GM18868 (cell line): ENCODE data around the gene GREM1.

Experiments
- ATAC-seq: cut with Tn5 transposase; IDR thresholded peaks from one replicate; pipeline ENCODE4 v1.9.1; 2021; ENCODE audit warnings: mild to moderate bottlenecking, moderate library complexity; ENCODE audit not compliant: unreplicated experiment

Gene GREM1

GRCh38 chr15:32778391-32779176, 60.8 kb downstream of the GREM1 start:
- ATAC-seq = no peak

GRCh38 chr15:32781781-32782180, 64.0 kb downstream of the GREM1 start:
- ATAC-seq = no peak

DNA sequence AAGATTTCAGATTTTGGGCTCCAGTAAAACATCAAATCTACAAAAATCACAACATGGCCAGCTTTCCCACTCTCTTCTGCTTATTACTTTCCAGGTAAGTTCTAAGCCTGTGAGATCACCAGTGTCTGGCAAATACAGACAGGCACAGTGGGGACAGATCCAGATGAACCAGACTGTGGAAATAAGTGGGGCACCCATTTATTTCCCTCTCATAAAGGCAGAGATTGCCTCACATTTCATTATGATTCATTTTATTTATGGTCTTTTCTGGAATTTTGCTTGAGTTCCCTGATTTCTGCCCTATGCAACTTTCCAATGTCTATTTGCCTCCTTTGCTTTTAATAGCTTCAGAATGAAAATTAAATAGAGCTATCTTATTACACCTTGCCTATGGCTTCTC, 66.8 kb downstream of the GREM1 start:
- ATAC-seq = no peak

GRCh38 chr15:32786906-32787305, 69.1 kb downstream of the GREM1 start:
- no peak for ATAC-seq

- ATAC-seq = no peak
Observed at GRCh38 chr15:32787949-32788348, 70.1 kb downstream of the GREM1 start.

- ATAC-seq = no peak
Observed at GRCh38 chr15:32790352-32790999, 72.7 kb downstream of the GREM1 start.

DNA sequence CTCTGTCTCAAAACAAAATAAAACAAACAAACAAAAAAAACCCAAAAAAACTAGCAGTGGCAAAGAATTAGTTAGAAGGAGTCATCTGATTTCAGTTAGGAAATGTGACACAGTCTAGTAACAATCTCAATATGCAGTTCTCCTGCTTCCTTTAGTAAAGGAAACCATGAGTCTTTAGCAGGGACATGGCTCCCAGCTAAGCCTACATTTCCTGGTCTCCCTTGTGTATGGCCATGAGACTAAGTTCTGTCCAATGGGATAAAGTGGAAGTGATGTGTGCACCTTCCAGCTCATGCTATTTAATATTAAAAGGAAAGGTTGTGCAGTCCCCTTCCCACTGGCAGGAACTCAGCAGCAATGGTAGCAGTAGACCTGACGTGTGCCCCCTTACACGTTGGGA, 74.6 kb downstream of the GREM1 start:
- ATAC-seq = no peak
